ENCODE data around the gene OAF.
"Not testable (repeated sequence)": the region's sequence is repeated elsewhere in the genome, so short reads cannot be mapped to it uniquely, and the experiment has no call there.

Gene OAF

GRCh38 chr11:120210626-120211521, at the start of gene OAF:
OAF (plus strand) TSS chr11:120211032; CDS start chr11:120211280, 248 bp downstream.
- DNase-seq, result peak; percentile 58

GRCh38 chr11:120167659-120168058, 43.2 kb upstream of the OAF start:
- DNase-seq, result no peak

GRCh38 chr11:120168108-120168959, 42.5 kb upstream of the OAF start:
- no peak for DNase-seq

GRCh38 chr11:120168960-120169681, 41.7 kb upstream of the OAF start:
- peak; percentile 33 for DNase-seq

- DNase-seq, result no peak
Measured at GRCh38 chr11:120169981-120170698, 40.7 kb upstream of the OAF start.

GRCh38 chr11:120170741-120171261, 40.0 kb upstream of the OAF start:
- DNase-seq, result no peak

GRCh38 chr11:120172054-120172911, 38.5 kb upstream of the OAF start:
- DNase-seq, result peak; percentile 35

GRCh38 chr11:120173019-120173705, 37.7 kb upstream of the OAF start:
- DNase-seq, result no peak

- DNase-seq, result no peak
Measured at GRCh38 chr11:120173807-120174206, 37.0 kb upstream of the OAF start.

- no peak for DNase-seq
Measured at GRCh38 chr11:120174866-120175265, 36.0 kb upstream of the OAF start.

GRCh38 chr11:120178561-120179056, 32.2 kb upstream of the OAF start:
- DNase-seq, result no peak

- DNase-seq, result no peak
Measured at GRCh38 chr11:120179057-120179672, 31.7 kb upstream of the OAF start.

GRCh38 chr11:120180063-120180462, 30.8 kb upstream of the OAF start:
- DNase-seq, result not testable (repeated sequence)

- no peak for DNase-seq
Measured at GRCh38 chr11:120180551-120181232, 30.1 kb upstream of the OAF start.

- no peak for DNase-seq
Measured at GRCh38 chr11:120181376-120181975, 29.4 kb upstream of the OAF start.

- no peak for DNase-seq
Measured at GRCh38 chr11:120182372-120182771, 28.5 kb upstream of the OAF start.

- no peak for DNase-seq
Measured at GRCh38 chr11:120182790-120183491, 27.9 kb upstream of the OAF start.

- DNase-seq, result no peak
Measured at GRCh38 chr11:120183701-120184141, 27.1 kb upstream of the OAF start.

Measured in CD4-positive, alpha-beta T cell treated with Interleukin-4 for 4 hours (primary cell).